GM19240 (cell line): ENCODE measurements around the gene ATP5PB.
A peak's percentile ranks its signal among the peaks of the same experiment; 100 is the strongest.

Source experiments
- DNase-seq: peaks from one replicate; pipeline ENCODE4 v3.0.0; 2011; ENCODE audit warnings: low spot score; ENCODE audit not compliant: insufficient read length

ATP5PB gene

GRCh38 chr1:111475701-111476100 lies 26.4 kb downstream of the ATP5PB start:
- no peak for DNase-seq

- DNase-seq: no peak
Observed at GRCh38 chr1:111476214-111476613, 26.9 kb downstream of the ATP5PB start.

- DNase-seq: no peak
Observed at GRCh38 chr1:111476761-111477309, 27.6 kb downstream of the ATP5PB start.

- DNase-seq: no peak
Observed at GRCh38 chr1:111480674-111481073, 31.4 kb downstream of the ATP5PB start.

GRCh38 chr1:111481387-111482221 lies 32.3 kb downstream of the ATP5PB start:
- peak; percentile 63 for DNase-seq

GRCh38 chr1:111483166-111483565 lies 33.9 kb downstream of the ATP5PB start:
- DNase-seq: no peak

GRCh38 chr1:111483876-111484275 lies 34.6 kb downstream of the ATP5PB start:
- DNase-seq: no peak

- no peak for DNase-seq
Observed at GRCh38 chr1:111484391-111485026, 35.2 kb downstream of the ATP5PB start.

- no peak for DNase-seq
Observed at GRCh38 chr1:111486431-111486830, 37.2 kb downstream of the ATP5PB start.

- DNase-seq: no peak
Observed at GRCh38 chr1:111487133-111487532, 37.9 kb downstream of the ATP5PB start.

GRCh38 chr1:111488669-111489068 lies 39.4 kb downstream of the ATP5PB start:
- DNase-seq: no peak

- DNase-seq: no peak
Observed at GRCh38 chr1:111489604-111490003, 40.3 kb downstream of the ATP5PB start.

GRCh38 chr1:111490220-111490619 lies 41.0 kb downstream of the ATP5PB start:
- DNase-seq: no peak

- no peak for DNase-seq
Observed at GRCh38 chr1:111491070-111491469, 41.8 kb downstream of the ATP5PB start.

- DNase-seq: no peak
Observed at GRCh38 chr1:111496398-111496797, 47.1 kb downstream of the ATP5PB start.

- no peak for DNase-seq
Observed at GRCh38 chr1:111497592-111497991, 48.3 kb downstream of the ATP5PB start.

- no peak for DNase-seq
Observed at GRCh38 chr1:111499026-111499785, 49.9 kb downstream of the ATP5PB start.

GRCh38 chr1:111501645-111502044 lies 52.4 kb downstream of the ATP5PB start:
- DNase-seq: no peak

GRCh38 chr1:111503585-111504060 lies 54.4 kb downstream of the ATP5PB start, which contains the start of the genes ADORA3 and TMIGD3:
TSS of gene ADORA3 (minus strand) at chr1:111503633. CDS start at chr1:111503354, 279 bp downstream.
TSS of gene TMIGD3 (minus strand) at chr1:111503633. CDS start at chr1:111503354, 279 bp downstream.
- no peak for DNase-seq

GRCh38 chr1:111504097-111504496 lies 54.8 kb downstream of the ATP5PB start:
- DNase-seq: no peak

GRCh38 chr1:111505641-111506119 lies 56.4 kb downstream of the ATP5PB start:
- no peak for DNase-seq
